HCT116 (cell line): ENCODE data around the gene TBC1D1. TPM values are rescaled to one million over a fixed set of nuclear protein-coding genes. Genes with fewer than 3 reads are reported as not detected.

Source experiments
- ATAC-seq: fragments of 200-7000 bp; cut with Tn5 transposase; 2 replicates; pipeline ENCODE4 v1.9.1; 2020; ENCODE audit warnings: mild to moderate bottlenecking, moderate library complexity
- BruUV-seq: library from RNA; stranded (reverse); fragments of 400-500 nt; replicated peaks from 2 replicates; lab custom pipeline; 2021; lab: Mats Ljungman, UMichigan
- CTCF ChIA-PET: fragments of 300-600 bp; sonication (Branson Sonifier 250); formaldehyde crosslinking; loops from one replicate; lab custom pipeline; 2021; ENCODE audit warnings: antibody characterized with exemption; lab: Charles Lee
- POLR2A ChIA-PET: fragments of 300-600, 350-600 bp; sonication (Branson Sonifier 250); formaldehyde crosslinking; loops from one replicate; lab custom pipeline; 2021; ENCODE audit warnings: antibody characterized with exemption; lab: Charles Lee
- RAD21 ChIA-PET, 2 experiments: fragments of 300-600 bp; sonication (Branson Sonifier 250); formaldehyde crosslinking; loops; one replicate each; lab custom pipeline; 2023; ENCODE audit warnings: low total read pairs in 2 of 2; ENCODE audit not compliant: uncharacterized antibody in 2 of 2, unreplicated experiment in 2 of 2, low non-redundant PET in 1 of 2; lab: Charles Lee
- DNase-seq: peaks from one replicate; pipeline ENCODE4 v3.0.0-alpha.2; 2010; ENCODE audit warnings: low read depth, low spot score
- H2AFZ ChIP-seq: fragments of 200-600 bp; shearing (Covaris generic), sonication (generic); 2 replicates; pipeline ENCODE4 v1.6.1; 2017; ENCODE audit warnings: low read depth, mixed run types, mixed read lengths, antibody characterized with exemption, low read length; ENCODE audit not compliant: poor library complexity, severe bottlenecking
- H3K27ac ChIP-seq: 2 replicates; pipeline ENCODE4 v1.5.1; 2012; ENCODE audit warnings: low read depth, low read length
- H3K27me3 ChIP-seq: fragments of 200-600 bp; sonication (generic); 2 replicates; pipeline ENCODE4 v1.6.1; 2016; ENCODE audit warnings: mixed run types, low read length, mixed read lengths; ENCODE audit not compliant: insufficient read depth
- H3K36me3 ChIP-seq, 2 experiments: fragments of 200-500 bp in 1 of 2; fragments of 200-600 bp in 1 of 2; sonication (Bioruptor generic) in 1 of 2; sonication (generic) in 1 of 2; 2 replicates each; pipeline versions ENCODE4 v1.5.1 to v1.6.1; 2014 to 2016; ENCODE audit warnings: low read length in 2 of 2, inconsistent platforms in 1 of 2, mixed read lengths in 1 of 2, mixed run types in 1 of 2; ENCODE audit not compliant: insufficient read depth in 2 of 2, control insufficient read depth in 1 of 2
- H3K4me1 ChIP-seq, 2 experiments: fragments of 200-600 bp in 1 of 2; sonication (generic) in 1 of 2; 2 replicates each; pipeline versions ENCODE4 v1.5.1 to v1.6.1; 2012 to 2017; ENCODE audit warnings: low read length in 2 of 2, inconsistent platforms in 1 of 2, mild to moderate bottlenecking in 1 of 2, mixed read lengths in 1 of 2, mixed run types in 1 of 2, moderate library complexity in 1 of 2; ENCODE audit not compliant: insufficient read depth in 2 of 2, control insufficient read depth in 1 of 2
- H3K4me2 ChIP-seq: fragments of 200-600 bp; sonication (generic); 2 replicates; pipeline ENCODE4 v1.6.1; 2017; ENCODE audit warnings: mixed run types, low read length, mixed read lengths
- H3K4me3 ChIP-seq, 2 experiments: fragments of 200-600 bp in 1 of 2; sonication (generic) in 1 of 2; replicated peaks in 1 of 2; 2 replicates each; pipeline ENCODE4 v1.5.1; 2011 to 2016; ENCODE audit warnings: low read length in 2 of 2, control low read depth in 1 of 2, low read depth in 1 of 2, mild to moderate bottlenecking in 1 of 2, mixed read lengths in 1 of 2, mixed run types in 1 of 2
- H3K79me2 ChIP-seq: fragments of 200-600 bp; sonication (generic); 2 replicates; pipeline ENCODE4 v1.6.1; 2017; ENCODE audit warnings: mild to moderate bottlenecking, mixed run types, low read length, moderate library complexity, mixed read lengths; ENCODE audit not compliant: insufficient read depth
- H3K9ac ChIP-seq: fragments of 200-600 bp; sonication (generic); 2 replicates; pipeline ENCODE4 v1.6.1; 2016; ENCODE audit warnings: low read length, mixed read lengths
- H3K9me2 ChIP-seq: fragments of 200-600 bp; sonication (generic), shearing (Covaris generic); 2 replicates; pipeline ENCODE4 v1.6.1; 2017; ENCODE audit warnings: mixed run types, mild to moderate bottlenecking, moderate library complexity; ENCODE audit not compliant: insufficient read depth
- H3K9me3 ChIP-seq, 2 experiments: fragments of 200-500 bp in 1 of 2; fragments of 200-600 bp in 1 of 2; sonication (Bioruptor generic) in 1 of 2; sonication (generic) in 1 of 2; 2 replicates each; pipeline ENCODE4 v1.6.1; 2014 to 2017; ENCODE audit warnings: low read length in 2 of 2, mixed read lengths in 2 of 2, inconsistent platforms in 1 of 2, low read depth in 1 of 2, mild to moderate bottlenecking in 1 of 2, mixed run types in 1 of 2, moderate library complexity in 1 of 2; ENCODE audit not compliant: control insufficient read depth in 1 of 2, insufficient read depth in 1 of 2
- H4K20me1 ChIP-seq: fragments of 200-600 bp; sonication (generic), shearing (Covaris generic); 2 replicates; pipeline ENCODE4 v1.6.1; 2017; ENCODE audit warnings: mixed run types, mild to moderate bottlenecking, moderate library complexity; ENCODE audit not compliant: insufficient read depth
- CBX3 ChIP-seq: IDR thresholded peaks from 2 replicates; pipeline ENCODE4 v1.6.1; 2012; ENCODE audit warnings: low read depth
- CEBPB ChIP-seq: IDR thresholded peaks from 2 replicates; pipeline ENCODE4 v1.6.1; 2012; ENCODE audit warnings: low read depth
- EGR1 ChIP-seq: IDR thresholded peaks from 2 replicates; pipeline ENCODE4 v1.6.1; 2012; ENCODE audit warnings: low read depth
- ELF1 ChIP-seq: IDR thresholded peaks from 2 replicates; pipeline ENCODE4 v1.6.1; 2012; ENCODE audit warnings: low read depth, borderline replicate concordance
- EZH2phosphoT487 ChIP-seq: fragments of 200-600 bp; IDR thresholded peaks from 2 replicates; pipeline ENCODE4 v1.6.1; 2018; ENCODE audit warnings: antibody characterized with exemption, borderline replicate concordance
- FOSL1 ChIP-seq: IDR thresholded peaks from 2 replicates; pipeline ENCODE4 v1.6.1; 2012; ENCODE audit warnings: low read depth
- JUND ChIP-seq: IDR thresholded peaks from 2 replicates; pipeline ENCODE4 v1.6.1; 2012
- POLR2A ChIP-seq: IDR thresholded peaks from 2 replicates; pipeline ENCODE4 v1.7.0; 2011; ENCODE audit warnings: borderline replicate concordance; ENCODE audit not compliant: insufficient read depth, insufficient read length; ENCODE audit errors: extremely low read depth
- POLR2AphosphoS5 ChIP-seq: IDR thresholded peaks from 2 replicates; pipeline ENCODE4 v1.6.1; 2011; ENCODE audit warnings: mild to moderate bottlenecking, low read depth, low read length, moderate library complexity
- RAD21 ChIP-seq: IDR thresholded peaks from 2 replicates; pipeline ENCODE4 v1.6.1; 2012; ENCODE audit warnings: low read depth, mild to moderate bottlenecking
- SP1 ChIP-seq: IDR thresholded peaks from 2 replicates; pipeline ENCODE4 v1.6.1; 2012; ENCODE audit warnings: low read depth
- SRF ChIP-seq: IDR thresholded peaks from 2 replicates; pipeline ENCODE4 v1.6.1; 2012; ENCODE audit warnings: low read depth
- TCF7L2 ChIP-seq: IDR thresholded peaks from 2 replicates; pipeline ENCODE4 v1.7.0; 2011; ENCODE audit warnings: borderline replicate concordance, inconsistent platforms; ENCODE audit not compliant: insufficient read depth, insufficient read length; ENCODE audit errors: extremely low read depth
- YY1 ChIP-seq: IDR thresholded peaks from 2 replicates; pipeline ENCODE4 v1.6.1; 2011; ENCODE audit warnings: low read length, low read depth, moderate library complexity, mild to moderate bottlenecking; ENCODE audit not compliant: insufficient replicate concordance; ENCODE audit errors: extremely low read depth
- ZNF274 ChIP-seq: fragments of 200-500 bp; sonication (Bioruptor generic); IDR thresholded peaks from 2 replicates; pipeline ENCODE4 v1.6.1; 2014; ENCODE audit warnings: mild to moderate bottlenecking, low read depth, low read length, inconsistent platforms
- intact Hi-C: fragments of 100-400 bp; cut with micrococcal nuclease; formaldehyde crosslinking; loops from 2 replicates; pipeline ENCODE4 v1.10.0; 2022
- total RNA-seq: library from RNA; stranded (reverse); gene quantifications from one replicate; pipeline ENCODE4 v1.2.1, GENCODE V29; 2021; ENCODE audit not compliant: unreplicated experiment
- TF ChIP-seq, protein P1 (sequence below): IDR thresholded peaks from 2 replicates; pipeline ENCODE4 v1.6.1; 2012
- TF ChIP-seq, protein P2 (sequence below), 3 experiments: fragments of 200-600 bp in 1 of 3; sonication (generic) in 1 of 3; IDR thresholded peaks in 2 of 3; conservative IDR thresholded peaks in 1 of 3; 2 replicates each; pipeline ENCODE4 v1.5.1; 2012 to 2017; ENCODE audit warnings: low read depth in 2 of 3, low read length in 2 of 3, antibody characterized with exemption in 1 of 3, borderline replicate concordance in 1 of 3, control low read depth in 1 of 3, mild to moderate bottlenecking in 1 of 3, mixed read lengths in 1 of 3, mixed run types in 1 of 3, moderate library complexity in 1 of 3; ENCODE audit not compliant: insufficient read depth in 1 of 3
- TF ChIP-seq, protein P3 (sequence below): IDR thresholded peaks from 2 replicates; pipeline ENCODE4 v1.6.1; 2012
- TF ChIP-seq, protein P4 (sequence below): IDR thresholded peaks from 2 replicates; pipeline ENCODE4 v1.6.1; 2011; ENCODE audit warnings: mild to moderate bottlenecking, low read length, moderate library complexity; ENCODE audit not compliant: insufficient replicate concordance; ENCODE audit errors: extremely low read depth

Gene TBC1D1
- total RNA-seq, 1 experiment from 2014 or later, result 82.7 TPM

DNA sequence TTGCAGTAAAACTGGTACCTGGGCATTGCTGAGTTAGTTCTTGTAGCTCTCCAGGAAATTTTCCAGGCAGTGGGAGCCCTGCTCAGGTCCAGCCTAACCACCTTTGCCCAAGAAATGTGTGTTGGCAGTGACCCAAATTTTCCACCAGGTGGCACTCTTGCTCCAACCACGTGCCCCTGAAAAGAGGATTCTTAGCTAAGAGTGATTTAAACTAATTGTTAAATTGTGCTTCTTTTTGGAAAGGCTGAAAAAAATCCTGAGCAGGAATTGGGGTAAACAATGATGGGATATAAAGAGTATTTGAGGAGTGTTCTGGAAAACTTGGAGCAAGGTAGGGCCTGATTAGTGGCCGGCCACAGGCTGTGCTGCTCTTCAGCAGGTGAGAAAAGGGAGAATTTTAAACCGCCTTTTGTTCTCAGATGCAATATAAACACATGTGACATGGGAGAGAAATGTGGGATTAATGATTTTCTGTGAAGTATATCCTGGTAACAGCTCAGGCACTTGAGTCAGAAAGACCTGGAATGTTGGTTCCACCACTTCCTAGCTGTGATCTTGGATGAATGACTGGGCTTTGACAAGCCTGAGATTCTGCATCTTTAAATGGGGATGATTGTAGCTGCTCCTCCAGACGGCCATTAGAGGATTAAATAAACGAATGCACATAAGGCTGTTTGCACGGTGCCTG lies 288.9 kb downstream of the TBC1D1 start:
- no TSS peak for BruUV-seq
- ChIA-PET POLR2A (interaction anchor here (0.9 to 2.3 kb wide), 11 partner anchors 9 to 579 kb away, joined by 3 to 10 read pairs (median 5); no protein-coding TSS in a partner anchor), RAD21 (interaction anchor here (0.6 to 2.6 kb wide), 20 partner anchors 9 to 1294 kb away, joined by 3 to 16 read pairs (median 4); partner anchors contain the start of gene TLR10 (in 1 of the 2))
- Histone ChIP-seq H3K4me2 (peak overlapping the region; percentile 37), H3K27me3 (no peaks in the 10 kb centered on the region), H3K27ac (0 out of 2 replicates have a peak overlapping the region, but pooled peaks have one; percentile 6), H3K4me3 (no peak overlapping the region), H4K20me1 (no peaks in the 10 kb centered on the region)
- peak; percentile 83 for ATAC-seq
- TF ChIP-seq YY1 (no peak), ZNF274 (no peak), TCF7L2 (no peak), EGR1 (no peak), RAD21 (peak; percentile 99), CBX3 (peak; percentile 22; the same call in 1 of the 2 replicates), ELF1 (no peak), CEBPB (no peak), POLR2AphosphoS5 (no peak), FOSL1 (no peak), JUND (no peak), SP1 (peak; percentile 30; the same call in 1 of the 2 replicates), EZH2phosphoT487 (no peak), POLR2A (no peak), SRF (no peak)
- TF ChIP-seq, protein P1, sequence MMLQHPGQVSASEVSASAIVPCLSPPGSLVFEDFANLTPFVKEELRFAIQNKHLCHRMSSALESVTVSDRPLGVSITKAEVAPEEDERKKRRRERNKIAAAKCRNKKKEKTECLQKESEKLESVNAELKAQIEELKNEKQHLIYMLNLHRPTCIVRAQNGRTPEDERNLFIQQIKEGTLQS, result no peak
- TF ChIP-seq, protein P2, sequence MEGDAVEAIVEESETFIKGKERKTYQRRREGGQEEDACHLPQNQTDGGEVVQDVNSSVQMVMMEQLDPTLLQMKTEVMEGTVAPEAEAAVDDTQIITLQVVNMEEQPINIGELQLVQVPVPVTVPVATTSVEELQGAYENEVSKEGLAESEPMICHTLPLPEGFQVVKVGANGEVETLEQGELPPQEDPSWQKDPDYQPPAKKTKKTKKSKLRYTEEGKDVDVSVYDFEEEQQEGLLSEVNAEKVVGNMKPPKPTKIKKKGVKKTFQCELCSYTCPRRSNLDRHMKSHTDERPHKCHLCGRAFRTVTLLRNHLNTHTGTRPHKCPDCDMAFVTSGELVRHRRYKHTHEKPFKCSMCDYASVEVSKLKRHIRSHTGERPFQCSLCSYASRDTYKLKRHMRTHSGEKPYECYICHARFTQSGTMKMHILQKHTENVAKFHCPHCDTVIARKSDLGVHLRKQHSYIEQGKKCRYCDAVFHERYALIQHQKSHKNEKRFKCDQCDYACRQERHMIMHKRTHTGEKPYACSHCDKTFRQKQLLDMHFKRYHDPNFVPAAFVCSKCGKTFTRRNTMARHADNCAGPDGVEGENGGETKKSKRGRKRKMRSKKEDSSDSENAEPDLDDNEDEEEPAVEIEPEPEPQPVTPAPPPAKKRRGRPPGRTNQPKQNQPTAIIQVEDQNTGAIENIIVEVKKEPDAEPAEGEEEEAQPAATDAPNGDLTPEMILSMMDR (IDR thresholded peaks at IDR 0.05 in 2 of 3, conservative IDR thresholded peaks at IDR 0.05 in 1 of 3; ENCODE audit: borderline replicate concordance in 1 of 3, insufficient read depth in 1 of 3, low read depth in 2 of 3, low read length in 2 of 3), result peak; percentile 86 to 99 (median 96)
- TF ChIP-seq, protein P3, sequence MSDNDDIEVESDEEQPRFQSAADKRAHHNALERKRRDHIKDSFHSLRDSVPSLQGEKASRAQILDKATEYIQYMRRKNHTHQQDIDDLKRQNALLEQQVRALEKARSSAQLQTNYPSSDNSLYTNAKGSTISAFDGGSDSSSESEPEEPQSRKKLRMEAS, result 0 out of 2 replicates have a peak, but pooled peaks have one; percentile 15
- TF ChIP-seq, protein P4, sequence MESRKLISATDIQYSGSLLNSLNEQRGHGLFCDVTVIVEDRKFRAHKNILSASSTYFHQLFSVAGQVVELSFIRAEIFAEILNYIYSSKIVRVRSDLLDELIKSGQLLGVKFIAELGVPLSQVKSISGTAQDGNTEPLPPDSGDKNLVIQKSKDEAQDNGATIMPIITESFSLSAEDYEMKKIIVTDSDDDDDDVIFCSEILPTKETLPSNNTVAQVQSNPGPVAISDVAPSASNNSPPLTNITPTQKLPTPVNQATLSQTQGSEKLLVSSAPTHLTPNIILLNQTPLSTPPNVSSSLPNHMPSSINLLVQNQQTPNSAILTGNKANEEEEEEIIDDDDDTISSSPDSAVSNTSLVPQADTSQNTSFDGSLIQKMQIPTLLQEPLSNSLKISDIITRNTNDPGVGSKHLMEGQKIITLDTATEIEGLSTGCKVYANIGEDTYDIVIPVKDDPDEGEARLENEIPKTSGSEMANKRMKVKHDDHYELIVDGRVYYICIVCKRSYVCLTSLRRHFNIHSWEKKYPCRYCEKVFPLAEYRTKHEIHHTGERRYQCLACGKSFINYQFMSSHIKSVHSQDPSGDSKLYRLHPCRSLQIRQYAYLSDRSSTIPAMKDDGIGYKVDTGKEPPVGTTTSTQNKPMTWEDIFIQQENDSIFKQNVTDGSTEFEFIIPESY, result no peak
- TF ChIP-seq, all 23 proteins: peak for 5
- no peaks in the 10 kb centered on the region for H3K9me2 ChIP-seq
- H3K4me1 ChIP-seq, result peaks cover 15 to 18% of the 10 kb centered on the region in 2 experiments
- H3K79me2 ChIP-seq, result no peaks in the 10 kb centered on the region
- CTCF ChIA-PET, result interaction anchor here (0.6 to 4.5 kb wide), 35 partner anchors 7 to 676 kb away, joined by 3 to 93 read pairs (median 4); partner anchors contain the start of gene TLR10
- H3K9me3 ChIP-seq, result no peaks in the 10 kb centered on the region
- H3K36me3 ChIP-seq, result no peaks in the 10 kb centered on the region
- intact Hi-C loops, result loop anchor here (1.0 to 5.0 kb wide), 3 partner anchors 495 to 677 kb away; partner anchors contain the start of gene TLR6
- H2AFZ ChIP-seq, result peak overlapping the region; percentile 37
- H3K9ac ChIP-seq, result no peak overlapping the region
- no peak for DNase-seq
